Measurements from ENCODE around the gene FLNC.
A peak's percentile ranks its signal among the peaks of the same experiment; 100 is the strongest.

FLNC gene

GRCh38 chr7:128830231-128831177, at the start of gene FLNC:
TSS of gene FLNC (plus strand) at chr7:128830406. CDS start at chr7:128830638, 232 bp downstream.
- no peak for DNase-seq (ENCODE audit: low read depth in 2 of 2)

- no peak for DNase-seq (ENCODE audit: low read depth in 2 of 2)
Observed at GRCh38 chr7:128781126-128781525, 49.1 kb upstream of the FLNC start.

GRCh38 chr7:128781851-128782250, 48.4 kb upstream of the FLNC start:
- DNase-seq (ENCODE audit: low read depth in 2 of 2): no peak

GRCh38 chr7:128783143-128783861, 46.9 kb upstream of the FLNC start:
- DNase-seq (ENCODE audit: low read depth in 2 of 2): no peak

GRCh38 chr7:128785738-128786137, 44.5 kb upstream of the FLNC start:
- no peak for DNase-seq (ENCODE audit: low read depth in 2 of 2)

GRCh38 chr7:128788446-128789412, 41.5 kb upstream of the FLNC start:
- no peak for DNase-seq (ENCODE audit: low read depth in 2 of 2)

- no peak for DNase-seq (ENCODE audit: low read depth in 2 of 2)
Observed at GRCh38 chr7:128790315-128791041, 39.7 kb upstream of the FLNC start.

GRCh38 chr7:128791121-128791971, 38.9 kb upstream of the FLNC start, which contains the start of gene CCDC136:
TSS of gene CCDC136 (plus strand) at chr7:128791968. CDS start at chr7:128792412, 444 bp downstream.
- peak; percentile 52 to 67 for DNase-seq (ENCODE audit: low read depth in 2 of 2)

- DNase-seq (ENCODE audit: low read depth in 2 of 2): no peak
Observed at GRCh38 chr7:128791972-128792327, 38.3 kb upstream of the FLNC start.

GRCh38 chr7:128792471-128793180, 37.6 kb upstream of the FLNC start:
- DNase-seq (ENCODE audit: low read depth in 2 of 2): no peak

- no peak for DNase-seq (ENCODE audit: low read depth in 2 of 2)
Observed at GRCh38 chr7:128793181-128793547, 37.0 kb upstream of the FLNC start.

GRCh38 chr7:128794020-128794419, 36.2 kb upstream of the FLNC start:
- DNase-seq (ENCODE audit: low read depth in 2 of 2): no peak

- no peak for DNase-seq (ENCODE audit: low read depth in 2 of 2)
Observed at GRCh38 chr7:128794436-128794835, 35.8 kb upstream of the FLNC start.

GRCh38 chr7:128795129-128795528, 35.1 kb upstream of the FLNC start:
- DNase-seq (ENCODE audit: low read depth in 2 of 2): no peak

- DNase-seq (ENCODE audit: low read depth in 2 of 2): no peak
Observed at GRCh38 chr7:128796327-128796726, 33.9 kb upstream of the FLNC start.

- DNase-seq (ENCODE audit: low read depth in 2 of 2): no peak
Observed at GRCh38 chr7:128799451-128799850, 30.8 kb upstream of the FLNC start.

GRCh38 chr7:128800567-128800966, 29.6 kb upstream of the FLNC start:
- DNase-seq (ENCODE audit: low read depth in 2 of 2): no peak

- DNase-seq (ENCODE audit: low read depth in 2 of 2): no peak
Observed at GRCh38 chr7:128801003-128801402, 29.2 kb upstream of the FLNC start.

GRCh38 chr7:128801667-128802418, 28.4 kb upstream of the FLNC start:
- no peak for DNase-seq (ENCODE audit: low read depth in 2 of 2)

All from stimulated activated CD8-positive, alpha-beta memory T cell treated with anti-CD3 and anti-CD28 coated beads, Interleukin-2, amount 100 ng/mL, for 1 hour (primary cell).